ENCODE data around the gene HLA-E.
"Not testable (repeated sequence)": the region's sequence is repeated elsewhere in the genome, so short reads cannot be mapped to it uniquely, and the experiment has no call there.

DNA sequence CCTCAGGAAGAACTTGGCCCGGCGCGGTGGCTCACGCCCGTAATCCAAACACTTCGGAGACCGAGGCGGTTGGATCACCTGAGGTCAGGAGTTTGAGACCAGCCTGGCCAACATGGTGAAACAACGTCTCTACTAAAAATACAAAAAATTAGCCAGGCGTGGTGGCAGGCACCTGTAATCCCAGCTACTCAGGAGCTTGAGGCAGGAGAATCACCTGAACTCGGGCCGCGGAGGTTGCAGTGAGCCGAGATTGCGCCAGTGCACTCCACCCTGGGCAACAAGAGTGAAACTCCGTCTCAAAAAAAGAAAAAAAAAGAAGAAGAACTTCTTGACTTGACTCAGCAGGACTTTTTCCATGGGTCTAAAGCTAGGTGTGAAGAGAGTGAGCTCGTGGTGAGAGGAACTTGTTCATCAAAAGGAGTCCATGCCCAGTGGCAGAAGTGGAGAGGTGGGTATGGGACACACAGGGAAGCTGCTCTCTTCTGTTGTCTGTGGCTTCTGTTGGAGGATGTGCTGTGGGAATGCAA is 40.1 kb downstream of the HLA-E start:
- TF ChIP-seq, protein P1, sequence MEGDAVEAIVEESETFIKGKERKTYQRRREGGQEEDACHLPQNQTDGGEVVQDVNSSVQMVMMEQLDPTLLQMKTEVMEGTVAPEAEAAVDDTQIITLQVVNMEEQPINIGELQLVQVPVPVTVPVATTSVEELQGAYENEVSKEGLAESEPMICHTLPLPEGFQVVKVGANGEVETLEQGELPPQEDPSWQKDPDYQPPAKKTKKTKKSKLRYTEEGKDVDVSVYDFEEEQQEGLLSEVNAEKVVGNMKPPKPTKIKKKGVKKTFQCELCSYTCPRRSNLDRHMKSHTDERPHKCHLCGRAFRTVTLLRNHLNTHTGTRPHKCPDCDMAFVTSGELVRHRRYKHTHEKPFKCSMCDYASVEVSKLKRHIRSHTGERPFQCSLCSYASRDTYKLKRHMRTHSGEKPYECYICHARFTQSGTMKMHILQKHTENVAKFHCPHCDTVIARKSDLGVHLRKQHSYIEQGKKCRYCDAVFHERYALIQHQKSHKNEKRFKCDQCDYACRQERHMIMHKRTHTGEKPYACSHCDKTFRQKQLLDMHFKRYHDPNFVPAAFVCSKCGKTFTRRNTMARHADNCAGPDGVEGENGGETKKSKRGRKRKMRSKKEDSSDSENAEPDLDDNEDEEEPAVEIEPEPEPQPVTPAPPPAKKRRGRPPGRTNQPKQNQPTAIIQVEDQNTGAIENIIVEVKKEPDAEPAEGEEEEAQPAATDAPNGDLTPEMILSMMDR (IDR thresholded peaks at IDR 0.05): not testable (repeated sequence)
- TF ChIP-seq POLR2A (IDR thresholded peaks at IDR 0.05): not testable (repeated sequence)
